Measurements from ENCODE around the gene MYO5A. TPM values are rescaled to one million over a fixed set of nuclear protein-coding genes. Genes with fewer than 3 reads are reported as not detected.

MYO5A gene
- total RNA-seq, 1 donor from 2014 or later = 55.0 TPM

- Histone ChIP-seq H3K36me3 (peaks cover 32 to 78% of the 10 kb centered on the region in 2 donors), H3K4me3 (no peak overlapping the region), H3K4me1 (no peaks in the 10 kb centered on the region), H3K27ac (no peak overlapping the region), H3K27me3 (no peaks in the 10 kb centered on the region), H3K9me3 (no peaks in the 10 kb centered on the region)
- intact Hi-C loops (cut with DNase I) = no loop called here
- no peak for DNase-seq (ENCODE audit: low spot score in 2 of 2)
- no peak for TF ChIP-seq CTCF (IDR thresholded peaks at IDR 0.05)
Observed at GRCh38 chr15:52317688-52318087, 211.0 kb downstream of the MYO5A start.

GRCh38 chr15:52317022-52317421 is 211.7 kb downstream of the MYO5A start:
- Histone ChIP-seq H3K36me3 (peaks cover 32 to 84% of the 10 kb centered on the region in 2 donors), H3K27ac (no peak overlapping the region), H3K4me3 (no peak overlapping the region), H3K9me3 (no peaks in the 10 kb centered on the region), H3K27me3 (no peaks in the 10 kb centered on the region), H3K4me1 (no peaks in the 10 kb centered on the region)
- intact Hi-C loops (cut with DNase I) = no loop called here
- DNase-seq (ENCODE audit: low spot score in 2 of 2) = no peak
- no peak for TF ChIP-seq CTCF (IDR thresholded peaks at IDR 0.05)

GRCh38 chr15:52309154-52309548 is 219.5 kb downstream of the MYO5A start:
- intact Hi-C loops (cut with DNase I) = no loop called here
- H3K4me3 ChIP-seq = no peak overlapping the region
- no peak overlapping the region for H3K27ac ChIP-seq
- H3K4me1 ChIP-seq = no peaks in the 10 kb centered on the region
- no peaks in the 10 kb centered on the region for H3K9me3 ChIP-seq
- DNase-seq (ENCODE audit: low spot score in 2 of 2) = no peak
- H3K27me3 ChIP-seq = no peaks in the 10 kb centered on the region
- no peak for TF ChIP-seq CTCF (IDR thresholded peaks at IDR 0.05)
- H3K36me3 ChIP-seq = peaks cover 13 to 38% of the 10 kb centered on the region in 2 donors

- no peaks in the 10 kb centered on the region for H3K4me1 ChIP-seq
- no peak for DNase-seq (ENCODE audit: low spot score in 2 of 2)
- H3K27me3 ChIP-seq = no peaks in the 10 kb centered on the region
- intact Hi-C loops (cut with DNase I) = no loop called here
- H3K9me3 ChIP-seq = no peaks in the 10 kb centered on the region
- no peak overlapping the region for H3K27ac ChIP-seq
- no peak overlapping the region for H3K4me3 ChIP-seq
- no peak for TF ChIP-seq CTCF (IDR thresholded peaks at IDR 0.05)
- H3K36me3 ChIP-seq = peaks cover 13 to 32% of the 10 kb centered on the region in 2 donors
Observed at GRCh38 chr15:52308446-52309153, 220.1 kb downstream of the MYO5A start.

GRCh38 chr15:52307847-52308246 is 220.8 kb downstream of the MYO5A start:
- intact Hi-C loops (cut with DNase I) = no loop called here
- peaks cover 9 to 25% of the 10 kb centered on the region in 2 donors for H3K36me3 ChIP-seq
- H3K4me3 ChIP-seq = no peak overlapping the region
- H3K27ac ChIP-seq = no peak overlapping the region
- no peak for DNase-seq (ENCODE audit: low spot score in 2 of 2)
- H3K9me3 ChIP-seq = no peaks in the 10 kb centered on the region
- no peaks in the 10 kb centered on the region for H3K4me1 ChIP-seq
- no peak for TF ChIP-seq CTCF (IDR thresholded peaks at IDR 0.05)
- H3K27me3 ChIP-seq = no peaks in the 10 kb centered on the region

Data from ascending aorta (tissue), 2 donors.